AG08396 (cell line): ENCODE data around the gene MEX3C.
A peak's percentile ranks its signal among the peaks of the same experiment; 100 is the strongest.

Experiments used
- DNase-seq: peaks from one replicate; pipeline ENCODE4 v3.0.0; 2012; ENCODE audit warnings: low spot score, mixed read lengths

MEX3C gene

GRCh38 chr18:51191128-51191717, 6.3 kb downstream of the MEX3C start:
- DNase-seq: peak; percentile 9

- DNase-seq: no peak
Observed at GRCh38 chr18:51190000-51190399, 7.5 kb downstream of the MEX3C start.

GRCh38 chr18:51188024-51188701, 9.3 kb downstream of the MEX3C start:
- no peak for DNase-seq

GRCh38 chr18:51185075-51185474, 12.4 kb downstream of the MEX3C start:
- no peak for DNase-seq

GRCh38 chr18:51184091-51184457, 13.4 kb downstream of the MEX3C start:
- no peak for DNase-seq

- no peak for DNase-seq
Observed at GRCh38 chr18:51183372-51184090, 13.9 kb downstream of the MEX3C start.

GRCh38 chr18:51182824-51183223, 14.7 kb downstream of the MEX3C start:
- DNase-seq: no peak

GRCh38 chr18:51171625-51172259, 25.7 kb downstream of the MEX3C start:
- DNase-seq: no peak

- DNase-seq: no peak
Observed at GRCh38 chr18:51171223-51171622, 26.3 kb downstream of the MEX3C start.

GRCh38 chr18:51170664-51171063, 26.8 kb downstream of the MEX3C start:
- DNase-seq: no peak

- no peak for DNase-seq
Observed at GRCh38 chr18:51169731-51170130, 27.8 kb downstream of the MEX3C start.

GRCh38 chr18:51168960-51169662, 28.4 kb downstream of the MEX3C start:
- DNase-seq: no peak

- DNase-seq: no peak
Observed at GRCh38 chr18:51168026-51168742, 29.3 kb downstream of the MEX3C start.

GRCh38 chr18:51165296-51165695, 32.2 kb downstream of the MEX3C start:
- DNase-seq: no peak

GRCh38 chr18:51164761-51165281, 32.7 kb downstream of the MEX3C start:
- DNase-seq: no peak

GRCh38 chr18:51164342-51164741, 33.1 kb downstream of the MEX3C start:
- DNase-seq: no peak

- no peak for DNase-seq
Observed at GRCh38 chr18:51163543-51163942, 33.9 kb downstream of the MEX3C start.

- no peak for DNase-seq
Observed at GRCh38 chr18:51162617-51163016, 34.9 kb downstream of the MEX3C start.

GRCh38 chr18:51160646-51161045, 36.8 kb downstream of the MEX3C start:
- no peak for DNase-seq

GRCh38 chr18:51157215-51157614, 40.3 kb downstream of the MEX3C start:
- no peak for DNase-seq

GRCh38 chr18:51154431-51155063, 42.9 kb downstream of the MEX3C start:
- no peak for DNase-seq
